HG03064 (cell line): Measurements from ENCODE around the gene CMKLR1.

Experiments
- ATAC-seq: cut with Tn5 transposase; IDR thresholded peaks from one replicate; pipeline ENCODE4 v1.9.1; 2021; ENCODE audit warnings: low read depth; ENCODE audit not compliant: unreplicated experiment

Gene CMKLR1, protein sequence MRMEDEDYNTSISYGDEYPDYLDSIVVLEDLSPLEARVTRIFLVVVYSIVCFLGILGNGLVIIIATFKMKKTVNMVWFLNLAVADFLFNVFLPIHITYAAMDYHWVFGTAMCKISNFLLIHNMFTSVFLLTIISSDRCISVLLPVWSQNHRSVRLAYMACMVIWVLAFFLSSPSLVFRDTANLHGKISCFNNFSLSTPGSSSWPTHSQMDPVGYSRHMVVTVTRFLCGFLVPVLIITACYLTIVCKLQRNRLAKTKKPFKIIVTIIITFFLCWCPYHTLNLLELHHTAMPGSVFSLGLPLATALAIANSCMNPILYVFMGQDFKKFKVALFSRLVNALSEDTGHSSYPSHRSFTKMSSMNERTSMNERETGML

DNA sequence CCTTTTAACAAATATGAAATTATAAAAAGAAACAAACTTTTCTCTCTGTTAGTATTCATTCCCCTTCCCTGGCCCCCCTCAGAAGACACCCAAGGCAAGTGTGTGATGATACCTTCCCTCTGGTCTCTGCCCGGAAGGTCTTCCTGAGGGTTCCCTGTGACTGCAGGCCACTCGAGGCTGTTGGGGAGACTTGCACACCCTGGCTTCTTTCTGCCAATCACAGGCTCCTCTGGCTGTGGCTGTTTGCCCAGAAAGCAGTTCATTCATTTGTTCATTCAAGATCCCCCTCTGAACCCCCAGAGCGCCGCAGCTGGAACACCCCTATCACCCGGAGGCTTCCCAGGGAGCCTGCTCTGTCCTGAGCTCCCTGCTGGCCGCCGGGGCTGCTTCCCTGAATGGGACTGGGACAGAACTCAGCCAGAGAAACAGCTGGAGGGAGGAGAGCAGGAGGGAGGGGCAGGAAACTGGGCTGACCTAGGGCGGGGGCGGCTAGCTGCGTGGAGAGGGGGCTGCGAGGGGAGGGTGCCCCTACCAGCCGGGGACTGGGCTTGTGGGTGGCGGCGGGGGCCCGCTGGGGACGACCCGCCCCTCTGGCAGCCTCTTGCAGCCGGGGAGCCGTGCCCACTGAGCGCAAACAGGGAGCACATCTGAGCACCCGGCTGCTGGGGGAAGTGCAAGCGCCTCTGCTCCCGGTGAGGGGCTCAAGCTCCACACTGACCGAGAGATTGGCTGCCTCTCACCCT lies at the start of gene CMKLR1:
Gene CMKLR1, minus strand, starts transcription at position 397 of the 743 bp plus-strand sequence. CDS start 45,720 bp downstream, outside the sequence.
- ATAC-seq: no peak

- no peak for ATAC-seq
These were observed 48.7 kb upstream of the CMKLR1 start for GRCh38 chr12:108387771-108388170.

DNA sequence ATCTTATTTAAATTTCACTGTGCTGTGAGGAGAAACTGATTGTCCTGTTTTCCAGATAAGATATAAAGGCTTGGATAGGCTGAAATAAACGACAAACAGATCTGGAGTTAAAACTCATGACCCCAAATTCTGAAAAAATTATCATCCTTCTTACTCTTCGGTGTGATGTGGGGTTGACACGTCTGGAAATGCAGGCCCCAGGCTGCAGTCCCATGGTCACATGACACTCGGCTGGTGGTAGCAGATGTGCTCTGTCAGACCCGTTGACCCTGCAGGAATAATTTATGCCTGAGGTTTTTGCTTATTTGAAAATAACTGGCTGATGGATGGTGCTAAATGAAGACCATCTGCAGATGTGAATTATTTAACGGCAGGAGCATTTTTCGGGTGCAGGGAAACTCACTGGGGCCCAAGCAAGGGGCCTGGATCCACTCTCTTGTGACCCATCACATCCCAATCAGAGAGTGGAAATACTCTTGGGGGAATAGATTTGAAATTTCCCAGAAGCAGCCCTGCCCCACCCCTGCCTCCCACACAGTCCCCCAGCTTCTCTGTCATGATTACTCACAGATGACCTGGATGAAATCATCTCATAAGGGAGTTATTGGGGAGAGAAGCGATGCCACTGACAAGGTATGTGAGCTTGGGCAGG lies 47.7 kb upstream of the CMKLR1 start:
- ATAC-seq: no peak

DNA sequence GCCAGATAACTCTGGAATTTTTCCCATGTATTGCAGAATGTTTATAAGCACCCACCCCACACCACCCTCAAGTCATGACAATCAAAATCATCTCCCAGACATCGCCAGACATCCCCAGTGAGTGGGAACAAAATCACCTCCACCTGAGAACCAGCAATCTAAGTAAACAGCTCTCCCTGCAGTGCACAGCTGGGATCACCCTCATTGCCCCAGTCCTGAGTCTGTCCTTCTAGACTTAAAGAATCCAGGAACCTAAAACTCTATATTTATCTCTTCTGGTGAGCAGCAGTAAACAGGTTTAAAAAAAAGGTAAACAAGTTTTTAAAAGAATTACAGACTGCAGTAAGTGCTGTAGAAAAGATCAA lies 43.3 kb upstream of the CMKLR1 start:
- ATAC-seq: no peak

DNA sequence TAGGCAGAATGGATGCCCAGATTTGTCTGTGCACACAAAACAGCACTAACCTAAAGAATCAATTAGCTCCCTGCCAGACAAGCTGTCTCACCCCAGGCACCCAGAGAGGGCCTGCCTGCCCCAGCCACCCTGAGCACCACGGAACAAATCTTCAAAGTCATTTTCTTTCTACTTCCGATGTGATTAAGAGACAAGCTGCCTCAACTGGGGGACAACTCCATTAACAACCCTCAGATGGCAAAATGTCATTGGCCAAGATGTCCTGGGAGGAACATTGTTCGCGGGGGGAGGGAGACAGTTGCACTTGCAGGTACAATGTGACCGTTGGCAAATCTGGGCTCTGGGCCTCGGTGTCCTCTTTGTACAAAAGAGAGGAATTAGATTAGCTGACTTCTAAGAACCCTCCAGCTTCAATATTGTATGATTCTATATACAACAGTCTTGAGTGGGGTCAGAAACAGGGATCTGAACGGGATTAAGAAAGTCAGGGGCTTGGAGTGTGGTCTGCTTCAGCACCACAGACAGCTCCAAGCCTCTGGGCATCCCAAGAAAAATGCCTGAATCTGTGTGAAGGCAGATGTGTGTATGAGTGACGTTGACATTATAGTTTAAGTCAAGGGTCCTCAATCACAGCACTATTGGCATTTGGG lies 42.8 kb upstream of the CMKLR1 start:
- ATAC-seq: no peak

DNA sequence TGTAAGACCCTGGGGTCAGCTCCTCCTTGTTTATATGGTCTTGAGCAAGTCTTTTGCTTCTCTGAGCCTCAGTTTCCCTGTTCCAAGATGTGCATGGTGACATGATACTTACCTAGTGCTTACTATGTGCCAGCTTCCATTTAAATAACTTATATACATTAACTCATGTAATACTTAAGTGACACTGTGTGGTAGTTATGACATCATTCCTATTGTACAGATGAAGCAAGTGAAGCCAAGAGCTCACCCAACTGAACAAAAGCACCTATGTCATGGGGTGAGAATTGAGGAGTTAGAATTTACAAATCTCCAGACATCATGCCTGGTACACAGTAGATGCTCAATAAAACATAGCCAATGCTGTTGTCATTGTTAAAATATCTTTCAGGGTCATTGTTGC lies 41.3 kb upstream of the CMKLR1 start:
- ATAC-seq: no peak

DNA sequence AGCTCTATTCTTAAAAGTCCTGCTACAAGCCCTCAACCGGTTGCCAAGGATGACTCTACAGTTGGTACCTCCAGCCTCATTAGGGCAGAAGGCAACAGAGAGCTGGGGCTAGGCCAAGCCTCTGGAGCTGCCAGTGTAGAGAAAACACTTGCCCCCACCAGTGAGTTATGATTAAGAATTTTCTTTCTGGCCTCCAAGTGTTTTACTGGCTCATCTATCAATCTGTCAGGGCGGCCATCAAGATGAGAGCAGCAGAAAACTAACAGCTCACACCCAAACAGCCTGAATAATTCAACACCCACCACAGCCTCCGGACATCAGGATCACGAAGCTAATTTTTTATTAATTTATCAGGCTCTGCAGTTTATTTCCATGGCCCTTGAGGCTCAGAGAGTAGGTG lies 40.7 kb upstream of the CMKLR1 start:
- ATAC-seq: no peak

- ATAC-seq: no peak
These were observed 39.8 kb upstream of the CMKLR1 start for GRCh38 chr12:108378926-108379325.

GRCh38 chr12:108377260-108377659 lies 38.1 kb upstream of the CMKLR1 start:
- ATAC-seq: no peak

- ATAC-seq: no peak
These were observed 37.0 kb upstream of the CMKLR1 start for GRCh38 chr12:108375986-108376663.

DNA sequence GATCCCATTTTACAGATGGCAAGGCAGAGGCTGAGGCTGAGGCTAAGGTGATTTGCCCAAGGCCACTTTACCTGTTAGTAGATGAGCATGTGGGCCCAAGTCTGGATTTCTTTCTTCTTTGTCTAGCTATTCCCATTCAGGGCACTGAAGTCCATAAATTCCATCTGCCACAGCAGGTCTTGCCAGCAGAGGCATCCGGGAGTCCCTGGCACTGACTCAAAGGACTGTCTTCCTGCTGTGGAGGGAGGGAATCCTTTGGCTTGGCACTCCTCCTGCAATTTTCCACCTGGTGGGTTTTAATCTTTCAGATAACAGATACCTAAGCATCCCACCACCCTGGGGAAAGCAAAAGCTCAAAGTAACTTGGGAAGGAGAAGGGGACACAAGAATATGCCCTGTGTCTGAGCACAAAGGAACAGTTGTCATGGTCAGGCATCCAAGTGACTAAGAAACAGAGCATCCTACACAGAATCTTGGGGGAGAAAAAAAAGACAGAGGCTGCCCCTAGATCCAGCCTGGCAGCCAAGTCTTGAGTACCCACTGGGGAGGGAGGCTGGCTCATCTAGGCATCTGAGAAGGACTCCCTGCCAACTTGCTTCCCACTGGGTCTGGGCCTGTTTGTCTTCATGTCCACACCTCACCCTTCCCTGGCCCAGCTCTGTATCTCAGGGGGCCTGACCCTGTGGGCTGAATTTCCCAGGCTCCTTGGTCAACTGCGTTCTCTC lies 35.6 kb upstream of the CMKLR1 start:
- ATAC-seq: no peak

GRCh38 chr12:108373111-108373510 lies 34.0 kb upstream of the CMKLR1 start:
- ATAC-seq: no peak

DNA sequence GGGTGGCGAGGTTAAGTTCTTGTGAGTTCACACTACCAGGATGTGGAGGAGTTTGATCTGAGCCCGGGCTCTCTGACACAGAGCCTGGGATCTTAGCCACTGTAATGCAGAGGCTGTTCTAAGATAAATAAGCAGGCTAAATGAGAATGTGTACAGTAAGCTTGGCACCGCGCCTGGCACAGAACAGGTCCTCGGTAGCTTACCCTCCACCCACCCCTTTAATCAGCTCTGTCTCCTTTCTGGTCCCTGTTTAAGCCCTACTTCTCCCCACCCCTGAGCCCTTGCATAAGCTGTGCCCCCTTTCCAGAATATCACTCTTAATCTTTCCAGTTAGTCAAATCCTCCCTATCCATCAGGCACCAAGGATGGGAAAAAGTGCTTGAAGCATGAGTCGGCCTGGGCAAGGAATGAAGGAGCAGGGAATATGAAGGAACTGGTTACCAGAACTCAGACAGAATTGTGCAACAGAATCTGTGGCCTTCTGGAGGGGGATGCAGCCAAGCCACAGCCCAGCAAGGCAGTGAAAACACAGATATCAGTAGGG lies 32.8 kb upstream of the CMKLR1 start:
- no peak for ATAC-seq

- no peak for ATAC-seq
These were observed 31.3 kb upstream of the CMKLR1 start for GRCh38 chr12:108370415-108370814.

DNA sequence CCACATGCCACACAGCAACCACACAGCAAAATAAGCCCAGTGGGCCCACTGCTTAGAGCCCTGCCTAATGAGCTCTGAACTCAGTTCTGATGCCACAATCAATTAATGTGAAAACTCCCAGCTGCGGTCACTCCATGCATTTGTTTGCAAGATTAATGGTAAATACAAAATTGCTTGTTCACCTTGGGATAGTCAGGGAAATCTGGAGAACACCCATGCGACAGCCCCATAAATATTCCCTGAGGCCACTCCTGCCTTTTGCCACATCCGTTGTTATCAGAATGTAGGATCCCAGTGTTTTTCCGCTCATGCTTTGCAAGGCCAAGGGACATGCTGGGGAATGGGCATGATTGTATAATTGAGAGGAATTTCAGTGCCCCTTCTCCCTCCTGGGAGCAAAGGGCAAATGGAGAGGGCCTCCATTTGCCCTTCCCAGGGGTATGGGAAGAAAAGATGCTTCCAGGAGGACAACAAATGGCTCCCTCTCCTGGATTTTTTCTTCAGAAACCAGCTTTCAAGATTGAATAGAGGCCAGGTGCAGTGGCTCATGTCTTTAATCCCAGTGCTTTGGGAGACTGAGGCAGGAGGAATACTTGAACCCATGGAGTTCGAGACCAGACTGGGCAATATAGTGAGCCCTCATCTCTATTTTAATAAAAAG lies 30.8 kb upstream of the CMKLR1 start:
- ATAC-seq: no peak

- no peak for ATAC-seq
These were observed 29.0 kb upstream of the CMKLR1 start for GRCh38 chr12:108368089-108368488.

DNA sequence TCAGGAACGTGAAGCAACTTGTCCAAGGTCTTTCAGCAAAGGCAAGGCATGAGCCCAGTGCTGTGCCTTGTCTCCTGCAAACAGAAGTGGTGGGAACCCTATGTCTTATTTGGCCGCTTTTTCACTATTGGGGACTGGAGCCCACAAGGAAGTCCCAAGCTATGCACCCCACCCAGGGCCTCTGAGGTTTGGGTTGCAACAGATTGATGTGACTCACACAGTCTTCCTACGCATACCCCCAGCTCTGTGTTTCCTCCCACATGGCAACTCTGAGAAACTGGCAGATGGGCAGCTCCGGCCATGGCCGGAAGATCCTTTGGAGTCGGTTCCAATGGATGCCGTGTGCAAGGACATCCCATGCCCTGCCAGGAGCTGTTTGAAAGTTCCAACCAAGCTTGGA lies 28.3 kb upstream of the CMKLR1 start:
- ATAC-seq: no peak

GRCh38 chr12:108365324-108365723 lies 26.2 kb upstream of the CMKLR1 start:
- no peak for ATAC-seq

- ATAC-seq: no peak
These were observed 25.8 kb upstream of the CMKLR1 start for GRCh38 chr12:108364879-108365278.
